NK-92 (cell line): ENCODE results near the gene GET4.
"Not testable (repeated sequence)": the region's sequence is repeated elsewhere in the genome, so short reads cannot be mapped to it uniquely, and the experiment has no call there.

ENCODE experiments used
- DNase-seq: peaks from one replicate; lab custom pipeline; 2025; ENCODE audit not compliant: unreplicated experiment; lab: John Stamatoyannopoulos, UW

Gene GET4

DNA sequence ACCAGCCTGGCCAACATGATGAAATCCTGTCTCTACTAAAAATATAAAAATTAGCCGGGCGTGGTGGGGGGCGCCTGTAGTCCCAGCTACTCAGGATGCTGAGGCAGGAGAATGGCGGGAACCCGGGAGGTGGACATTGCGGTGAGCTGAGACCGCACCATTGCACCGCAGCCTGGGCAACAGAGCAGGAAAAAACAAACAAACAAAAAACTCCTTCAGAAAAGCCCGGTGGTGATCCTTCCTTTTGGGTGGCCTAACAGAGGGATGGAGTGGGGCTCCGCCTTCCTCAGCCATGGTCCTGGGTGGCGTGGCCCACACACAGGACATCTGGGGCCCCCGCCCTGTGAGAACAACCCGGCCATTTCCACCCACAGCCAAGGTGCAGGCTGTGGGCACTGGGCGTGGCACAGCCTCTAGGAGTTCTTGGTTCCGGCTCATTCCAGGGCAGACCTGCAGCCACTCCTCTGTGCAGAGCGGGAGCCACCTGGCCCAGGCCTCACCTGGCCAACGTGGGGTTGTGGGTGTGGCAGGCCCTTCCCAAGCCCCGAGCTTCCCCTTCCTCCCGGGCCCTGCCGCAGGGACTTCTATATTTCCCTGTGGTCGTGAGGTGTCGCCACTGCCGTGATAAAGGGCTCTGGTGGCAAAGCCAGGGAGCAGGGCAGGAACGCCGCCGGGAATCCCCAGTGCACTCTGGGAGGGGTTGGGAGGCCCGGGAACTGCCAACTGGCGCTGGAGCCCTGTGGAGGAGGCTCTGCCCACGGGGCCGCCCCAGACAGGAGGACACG is 37.6 kb downstream of the GET4 start:
- no peak for DNase-seq

DNA sequence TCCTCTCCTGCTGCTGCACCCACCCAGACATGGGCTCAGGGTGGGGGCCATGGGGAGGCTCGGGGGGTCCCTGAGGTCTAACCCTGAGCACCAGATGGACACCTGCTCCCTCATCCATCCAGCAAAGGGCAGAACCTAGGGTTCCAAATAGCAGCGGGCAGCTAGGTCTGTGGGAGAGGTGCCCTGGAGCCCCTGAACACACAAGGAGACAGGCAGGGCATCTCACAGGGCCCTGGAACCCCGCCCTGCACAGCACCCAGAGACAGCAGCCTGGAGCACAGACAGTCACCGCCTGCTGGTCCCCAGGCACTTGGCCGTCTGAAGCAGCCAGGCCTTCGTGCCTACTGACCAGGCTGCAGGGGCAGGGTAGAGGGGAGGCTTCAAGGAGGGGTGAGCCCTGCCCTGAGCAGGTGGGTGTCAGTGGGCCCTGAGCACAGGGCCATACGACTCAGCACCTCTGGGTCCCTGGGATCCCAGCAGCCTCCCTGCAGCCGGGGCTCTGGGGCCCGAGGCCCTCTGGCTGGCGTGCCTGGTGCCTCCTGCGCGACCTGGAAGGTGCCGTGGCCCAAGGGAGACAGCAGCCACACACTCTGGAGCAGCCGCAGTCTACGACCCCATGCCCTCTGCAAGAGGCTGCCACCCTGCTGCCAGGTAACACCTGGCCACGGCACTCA is 38.3 kb downstream of the GET4 start:
- DNase-seq = no peak

DNA sequence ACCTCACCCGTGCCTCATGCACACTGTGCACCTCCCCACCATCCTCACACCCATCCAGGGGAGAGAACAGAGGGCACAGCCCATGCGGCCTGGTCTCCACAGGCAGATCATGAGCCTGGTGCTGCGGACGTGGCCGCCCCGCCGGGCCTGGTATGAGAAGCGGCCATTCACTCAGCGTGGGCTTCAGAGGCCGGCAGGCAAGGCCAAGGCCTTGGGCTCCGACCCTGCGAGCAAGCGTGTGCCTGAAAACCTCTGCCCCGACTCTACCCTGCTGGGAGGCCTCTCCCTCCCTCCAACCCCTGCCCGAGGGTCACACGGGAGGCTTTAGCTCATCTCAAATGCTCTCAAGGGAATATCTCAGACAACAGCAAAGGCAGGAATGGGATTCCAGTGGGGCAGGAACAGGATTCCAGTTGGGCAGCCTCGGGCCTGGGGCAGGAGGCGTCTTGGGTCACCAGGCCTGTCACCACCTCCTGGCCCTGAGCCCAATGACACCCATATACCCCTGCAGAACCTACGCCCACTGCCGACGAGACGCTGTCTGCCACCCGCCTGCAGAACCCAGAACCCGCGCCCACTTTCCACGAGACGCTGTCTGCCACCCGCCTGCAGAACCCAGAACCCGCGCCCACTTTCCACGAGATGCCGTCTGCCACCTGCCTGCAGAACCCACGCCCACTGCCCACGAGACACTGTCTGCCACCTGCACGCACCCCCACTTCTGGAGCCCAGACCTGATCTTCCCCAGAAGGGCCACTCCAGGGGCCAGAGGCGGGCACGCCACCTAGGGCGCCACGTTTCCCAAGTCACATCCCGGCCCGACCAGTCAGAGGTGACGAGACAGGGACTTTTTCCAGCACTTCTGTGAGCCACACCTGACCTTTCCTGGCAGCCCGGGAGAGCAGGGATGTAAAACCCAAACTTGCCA is 39.2 kb downstream of the GET4 start:
- no peak for DNase-seq

GRCh38 chr7:916291-916941 is 40.1 kb downstream of the GET4 start:
- DNase-seq = no peak

GRCh38 chr7:917255-918117 is 41.1 kb downstream of the GET4 start:
- no peak for DNase-seq

DNA sequence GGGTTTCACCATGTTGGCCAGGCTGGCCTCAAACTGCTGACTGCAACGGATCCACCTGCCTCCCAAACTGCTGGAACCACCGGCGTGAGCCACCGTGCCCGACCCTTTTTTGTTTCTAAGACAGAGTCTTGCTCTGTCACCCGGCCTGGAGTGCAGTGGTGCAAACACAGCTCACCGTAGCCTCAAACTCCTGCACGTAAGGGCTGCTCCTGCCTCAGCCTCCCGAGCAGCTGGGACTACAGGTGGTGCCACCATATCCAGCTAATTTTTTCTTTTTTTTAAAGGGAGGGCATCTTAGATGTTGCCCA is 41.7 kb downstream of the GET4 start:
- no peak for DNase-seq

- no peak for DNase-seq
Observed at GRCh38 chr7:918441-919113, 42.2 kb downstream of the GET4 start.

DNA sequence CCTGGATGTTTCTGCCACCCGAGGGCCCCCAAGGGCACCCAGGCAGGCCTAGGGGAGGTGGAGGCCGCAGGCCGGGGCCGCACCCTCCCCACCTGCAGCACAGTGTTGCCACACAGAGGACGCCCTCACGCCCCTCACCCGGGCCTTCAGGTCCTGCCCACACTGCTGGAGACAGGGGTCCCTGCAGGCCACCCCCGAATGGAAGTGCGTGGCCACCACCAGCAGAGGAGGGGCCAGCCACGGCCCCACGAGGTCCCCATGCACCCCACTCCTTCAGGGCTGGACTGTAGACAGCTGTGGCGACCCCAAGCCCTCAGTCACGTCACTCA is 42.7 kb downstream of the GET4 start:
- DNase-seq = no peak

- DNase-seq = no peak
Observed at GRCh38 chr7:919924-920341, 43.6 kb downstream of the GET4 start.

DNA sequence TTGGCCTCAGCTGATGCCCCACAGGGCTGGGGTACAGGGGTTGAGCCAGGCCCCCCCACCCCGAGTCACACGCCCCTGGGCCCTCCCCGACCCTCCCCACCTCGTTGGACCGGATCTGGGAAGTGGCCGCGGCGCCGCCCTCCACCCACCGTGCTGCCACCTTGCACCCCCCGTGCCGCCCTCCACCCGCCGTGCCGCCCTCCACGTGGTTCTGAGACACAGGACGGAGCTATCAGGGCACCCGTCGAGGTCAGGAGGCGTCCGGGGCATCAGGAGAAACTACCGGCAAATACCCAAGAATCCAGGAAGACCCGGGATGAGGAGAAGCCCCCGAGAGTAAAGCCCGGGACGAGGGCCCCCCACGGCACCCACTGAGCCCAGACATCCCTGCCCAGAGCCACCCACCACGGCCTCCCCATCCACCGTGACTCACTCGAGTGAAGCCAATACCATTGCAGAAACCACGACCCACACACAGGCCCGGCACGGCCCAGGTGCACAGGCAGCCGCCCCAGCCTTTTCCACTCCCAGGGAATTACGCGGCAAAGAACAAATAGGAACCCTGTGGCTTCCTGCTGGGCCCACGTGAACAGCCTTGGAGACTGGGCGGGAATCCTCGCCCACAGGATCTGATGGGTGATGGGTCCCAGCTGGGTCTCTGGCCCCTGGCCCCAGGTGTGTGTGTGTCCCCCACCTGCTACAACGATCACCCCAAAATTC is 44.2 kb downstream of the GET4 start:
- no peak for DNase-seq

DNA sequence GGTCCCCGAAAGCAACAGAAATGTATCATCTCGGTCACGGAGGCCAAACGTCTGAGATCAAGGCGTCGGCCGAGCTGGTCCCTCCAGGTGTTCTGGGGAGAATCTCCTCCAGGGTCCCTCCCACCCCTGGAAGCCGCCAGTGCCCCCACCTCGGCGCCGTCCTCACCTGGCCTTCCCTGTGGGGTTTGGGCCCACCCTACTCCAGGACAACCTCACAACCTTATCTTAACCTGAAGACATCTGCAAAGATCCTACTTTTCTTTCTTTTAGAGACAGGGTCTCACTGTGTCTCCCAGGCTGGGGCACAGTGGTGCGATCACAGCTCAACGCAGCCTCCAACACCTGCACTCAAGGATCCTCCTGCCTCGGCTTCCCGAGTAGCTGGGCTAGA is 44.7 kb downstream of the GET4 start:
- DNase-seq = no peak

DNA sequence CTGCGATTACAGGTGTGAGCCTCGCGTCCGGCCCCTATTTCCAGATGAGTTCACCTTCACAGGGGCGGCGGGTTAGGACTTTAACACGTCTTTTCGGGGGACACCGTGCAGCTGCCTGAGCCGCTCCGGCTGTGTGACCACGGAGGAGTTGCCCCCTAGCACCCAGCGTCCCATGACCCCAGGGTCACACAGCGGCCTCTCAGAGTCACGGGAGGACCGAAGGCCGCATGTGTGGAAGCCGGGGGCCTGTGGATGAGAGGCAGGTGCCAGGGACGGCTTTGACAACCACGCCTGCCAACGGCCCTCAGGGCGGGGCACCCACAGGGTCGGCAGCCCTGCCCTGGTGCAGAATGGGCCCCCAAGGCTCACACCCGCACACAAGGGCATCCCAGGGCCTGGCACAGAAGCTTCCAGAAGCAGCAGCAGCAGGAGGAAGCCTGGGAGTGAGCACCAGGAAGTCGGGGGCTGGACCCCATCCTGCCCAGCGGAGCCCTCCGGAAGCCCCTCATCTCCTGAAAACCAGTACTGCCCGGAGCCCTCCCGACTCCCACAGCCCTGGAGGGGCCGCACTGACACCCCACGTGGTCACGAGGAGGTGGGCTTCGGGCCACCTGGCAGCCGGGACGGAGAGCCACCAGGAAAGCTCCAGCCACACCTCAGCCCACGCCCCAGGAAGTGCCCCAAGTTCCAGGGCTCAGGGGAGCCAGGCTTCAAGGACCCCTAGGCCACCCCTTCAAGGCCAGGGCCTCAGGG is 45.4 kb downstream of the GET4 start:
- no peak for DNase-seq

DNA sequence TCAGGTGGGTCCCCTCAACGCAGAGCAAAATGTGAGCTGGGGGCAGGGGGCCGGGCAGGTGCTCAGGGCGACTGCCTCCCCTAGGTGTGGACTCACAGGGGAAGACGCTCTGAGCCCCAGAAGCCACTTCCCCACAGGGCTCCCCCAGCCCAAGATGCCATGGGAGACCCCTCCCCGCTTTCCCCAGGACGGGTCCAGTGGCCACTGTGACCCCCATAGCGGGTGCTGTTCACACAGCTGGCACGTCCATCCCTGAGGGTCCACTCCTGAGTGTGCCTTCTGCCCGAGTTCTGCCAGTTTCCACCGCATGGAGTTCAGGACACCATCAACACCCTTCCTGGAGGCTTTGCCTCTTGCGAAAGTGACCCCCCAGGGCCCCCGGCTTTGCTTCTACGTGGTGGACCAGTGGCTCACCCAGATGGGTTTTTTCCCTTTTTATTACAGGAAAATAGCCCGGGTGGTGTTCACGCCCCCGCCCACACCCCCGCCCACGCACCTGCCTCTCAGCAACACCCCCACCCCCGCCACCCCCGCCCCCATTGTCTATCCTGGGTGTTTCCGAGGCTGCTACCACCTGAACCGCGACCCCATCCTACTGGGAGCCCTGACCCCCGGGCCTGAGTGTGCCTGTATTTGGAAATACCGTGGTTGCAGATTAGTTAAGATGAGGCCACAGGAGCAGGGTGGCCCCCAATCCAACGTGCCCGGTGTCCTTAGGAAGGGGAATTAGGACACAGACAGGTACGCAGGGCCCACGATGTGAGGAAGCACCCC is 46.2 kb downstream of the GET4 start:
- DNase-seq = no peak

GRCh38 chr7:923108-924041 is 47.0 kb downstream of the GET4 start:
- peak; percentile 18 for DNase-seq

DNA sequence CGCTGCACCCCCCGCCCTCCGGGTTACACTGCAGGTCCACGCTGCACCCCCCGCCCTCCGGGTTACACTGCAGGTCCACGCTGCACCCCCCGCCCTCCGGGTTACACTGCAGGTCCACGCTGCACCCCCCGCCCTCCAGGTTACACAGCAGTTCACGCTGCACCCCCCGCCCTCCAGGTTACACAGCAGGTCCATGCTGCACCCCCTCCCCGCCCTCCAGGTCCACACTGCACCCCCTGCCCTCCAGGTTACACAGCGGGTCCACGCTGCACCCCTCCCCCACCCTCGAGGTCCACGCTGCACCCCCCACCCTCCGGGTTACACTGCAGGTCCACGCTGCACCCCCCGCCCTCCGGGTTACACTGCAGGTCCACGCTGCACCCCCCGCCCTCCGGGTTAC is 47.7 kb downstream of the GET4 start:
- not testable (repeated sequence) for DNase-seq

- DNase-seq = no peak
Observed at GRCh38 chr7:924541-925231, 48.3 kb downstream of the GET4 start.
